Osteocyte (in vitro differentiated cells): ENCODE results near the gene HOXA13. TPM values are rescaled to one million over a fixed set of nuclear protein-coding genes. Genes with fewer than 3 reads are reported as not detected.
A peak's percentile ranks its signal among the peaks of the same experiment; 100 is the strongest.

ENCODE experiments used
- DNase-seq: peaks from one replicate; pipeline ENCODE4 v3.0.0; 2021; ENCODE audit warnings: mixed read lengths; ENCODE audit not compliant: unreplicated experiment; ENCODE audit errors: extremely low spot score
- H3K27ac Mint-ChIP-seq: one replicate; pipeline ENCODE4 v1.8.0; 2021; ENCODE audit warnings: mild to moderate bottlenecking, mixed read lengths; ENCODE audit not compliant: unreplicated experiment
- H3K27me3 Mint-ChIP-seq: one replicate; pipeline ENCODE4 v1.8.0; 2021; ENCODE audit warnings: mixed read lengths; ENCODE audit not compliant: unreplicated experiment
- H3K36me3 Mint-ChIP-seq: one replicate; pipeline ENCODE4 v1.8.0; 2021; ENCODE audit warnings: mixed read lengths; ENCODE audit not compliant: unreplicated experiment
- H3K4me1 Mint-ChIP-seq: one replicate; pipeline ENCODE4 v1.8.0; 2021; ENCODE audit warnings: mixed read lengths; ENCODE audit not compliant: unreplicated experiment
- H3K4me3 Mint-ChIP-seq: one replicate; pipeline ENCODE4 v1.8.0; 2021; ENCODE audit warnings: mild to moderate bottlenecking, moderate library complexity, mixed read lengths; ENCODE audit not compliant: unreplicated experiment
- H3K9me3 Mint-ChIP-seq: one replicate; pipeline ENCODE4 v1.8.0; 2021; ENCODE audit warnings: mixed read lengths; ENCODE audit not compliant: unreplicated experiment
- total RNA-seq: library from RNA; stranded (reverse); gene quantifications from 2 replicates; pipeline ENCODE4 v1.2.1, GENCODE V29; 2021
- TF ChIP-seq, protein P1 (sequence below): fragments of 200-600 bp; sonication (generic); IDR thresholded peaks from 2 replicates; pipeline ENCODE4 v1.5.0; 2021; ENCODE audit warnings: antibody characterized with exemption, mild to moderate bottlenecking, moderate library complexity

The HOXA13 gene
- total RNA-seq, 1 donor from 2014 or later, result not detected

GRCh38 chr7:27202018-27202861 lies 2.3 kb upstream of the HOXA13 start:
- Mint-ChIP-seq H3K36me3 (peaks cover 10% of the 10 kb centered on the region), H3K27me3 (peaks cover 90% of the 10 kb centered on the region), H3K4me3 (no peak overlapping the region), H3K4me1 (peaks cover 46% of the 10 kb centered on the region), H3K9me3 (no peaks in the 10 kb centered on the region), H3K27ac (no peak overlapping the region)
- TF ChIP-seq, protein P1, sequence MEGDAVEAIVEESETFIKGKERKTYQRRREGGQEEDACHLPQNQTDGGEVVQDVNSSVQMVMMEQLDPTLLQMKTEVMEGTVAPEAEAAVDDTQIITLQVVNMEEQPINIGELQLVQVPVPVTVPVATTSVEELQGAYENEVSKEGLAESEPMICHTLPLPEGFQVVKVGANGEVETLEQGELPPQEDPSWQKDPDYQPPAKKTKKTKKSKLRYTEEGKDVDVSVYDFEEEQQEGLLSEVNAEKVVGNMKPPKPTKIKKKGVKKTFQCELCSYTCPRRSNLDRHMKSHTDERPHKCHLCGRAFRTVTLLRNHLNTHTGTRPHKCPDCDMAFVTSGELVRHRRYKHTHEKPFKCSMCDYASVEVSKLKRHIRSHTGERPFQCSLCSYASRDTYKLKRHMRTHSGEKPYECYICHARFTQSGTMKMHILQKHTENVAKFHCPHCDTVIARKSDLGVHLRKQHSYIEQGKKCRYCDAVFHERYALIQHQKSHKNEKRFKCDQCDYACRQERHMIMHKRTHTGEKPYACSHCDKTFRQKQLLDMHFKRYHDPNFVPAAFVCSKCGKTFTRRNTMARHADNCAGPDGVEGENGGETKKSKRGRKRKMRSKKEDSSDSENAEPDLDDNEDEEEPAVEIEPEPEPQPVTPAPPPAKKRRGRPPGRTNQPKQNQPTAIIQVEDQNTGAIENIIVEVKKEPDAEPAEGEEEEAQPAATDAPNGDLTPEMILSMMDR, result no peak
- DNase-seq, result no peak

GRCh38 chr7:27201580-27202017 lies 1.7 kb upstream of the HOXA13 start:
- H3K4me1 Mint-ChIP-seq, result peaks cover 46% of the 10 kb centered on the region
- H3K9me3 Mint-ChIP-seq, result no peaks in the 10 kb centered on the region
- TF ChIP-seq, protein P1, result no peak
- DNase-seq, result no peak
- peaks cover 10% of the 10 kb centered on the region for H3K36me3 Mint-ChIP-seq
- peaks cover 90% of the 10 kb centered on the region for H3K27me3 Mint-ChIP-seq
- H3K27ac Mint-ChIP-seq, result no peak overlapping the region
- no peak overlapping the region for H3K4me3 Mint-ChIP-seq

DNA sequence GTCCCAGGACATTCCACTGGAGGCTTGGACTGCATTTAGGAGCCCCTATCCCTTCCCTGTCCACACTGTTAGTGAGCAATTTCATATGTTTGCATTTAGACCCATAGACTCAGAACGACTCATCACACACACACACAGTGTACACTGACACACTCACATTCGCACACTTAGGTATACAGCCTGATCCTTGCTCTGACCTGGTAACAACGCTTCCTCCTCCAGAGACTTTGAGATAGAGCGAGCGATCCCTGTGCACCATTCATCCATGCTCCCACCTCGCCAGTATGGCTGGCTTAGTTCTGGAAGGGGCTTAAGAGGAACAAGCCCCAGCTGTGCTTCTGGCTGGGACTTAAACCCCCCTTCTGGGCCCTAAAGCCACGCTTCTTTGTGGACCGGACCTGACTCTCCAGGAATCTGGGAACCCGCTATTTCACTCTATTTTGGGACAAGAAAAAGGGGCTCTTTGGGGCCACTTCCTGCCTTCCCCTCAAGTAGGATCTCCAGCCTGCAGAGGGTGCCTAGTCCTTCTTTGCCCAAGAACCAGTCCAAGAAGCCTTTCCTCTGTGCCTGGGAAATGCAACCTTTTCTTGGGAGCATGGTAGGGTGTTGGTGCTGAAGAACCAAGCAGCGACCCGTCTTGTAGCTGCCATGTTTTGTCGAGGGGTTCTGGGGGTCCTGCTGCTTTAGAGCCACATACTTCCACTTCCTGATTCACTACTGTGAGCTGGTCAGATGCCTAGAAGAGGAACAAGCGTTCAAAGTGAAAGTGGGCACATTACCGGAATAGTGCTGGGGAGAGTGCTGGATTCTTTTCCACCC lies 1.1 kb upstream of the HOXA13 start:
- Mint-ChIP-seq H3K4me1 (peaks cover 45% of the 10 kb centered on the region), H3K27me3 (peaks cover 88% of the 10 kb centered on the region), H3K36me3 (peaks cover 6% of the 10 kb centered on the region), H3K27ac (no peak overlapping the region), H3K4me3 (peak overlapping the region; percentile 71), H3K9me3 (no peaks in the 10 kb centered on the region)
- DNase-seq, result no peak
- TF ChIP-seq, protein P1, result no peak

DNA sequence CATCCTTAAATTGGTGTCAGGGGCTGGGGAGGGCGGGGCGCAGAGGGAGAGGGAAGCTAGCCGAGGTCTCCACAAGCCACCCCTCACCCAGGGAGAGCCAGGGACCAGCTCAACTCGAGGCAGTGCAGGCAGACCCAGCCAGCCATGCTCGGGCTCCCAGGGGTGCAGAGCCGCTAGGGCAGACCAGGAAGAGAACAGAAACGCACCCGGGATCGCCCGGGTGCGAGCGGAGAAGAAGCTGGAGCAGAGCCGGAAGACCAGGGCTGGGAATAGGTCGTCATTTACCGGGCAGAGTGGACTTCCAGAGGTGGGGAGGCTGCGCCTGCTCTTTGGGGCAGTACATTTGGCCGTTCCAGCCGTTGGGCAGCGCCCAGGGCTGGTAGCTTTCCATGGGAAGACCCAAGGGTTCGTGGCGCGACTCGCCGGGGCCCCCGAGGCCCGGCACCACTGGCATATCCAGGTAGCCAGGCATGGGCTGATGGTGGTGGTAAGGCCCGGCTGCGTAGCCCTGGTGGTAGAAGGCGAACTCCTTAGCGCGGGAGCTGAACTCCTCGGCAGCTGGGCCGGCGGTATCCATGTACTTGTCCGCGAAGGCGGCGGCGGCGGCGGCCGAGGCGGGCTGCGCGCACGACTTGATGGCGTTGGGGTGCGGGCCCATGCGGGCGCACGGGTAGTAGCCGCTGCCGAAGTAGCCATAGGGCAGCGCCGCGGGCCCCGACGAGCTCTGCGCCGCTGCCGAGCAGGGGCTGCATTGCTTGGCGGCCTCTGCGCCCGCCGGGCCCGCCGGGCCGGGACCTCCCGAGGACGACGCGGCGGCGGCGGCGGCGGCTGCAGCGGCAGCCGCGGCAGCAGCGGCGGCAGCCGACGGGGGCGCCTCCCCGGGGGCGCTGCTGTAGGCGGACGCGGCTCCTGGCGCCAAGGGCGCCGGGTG lies 755 bp downstream of the HOXA13 start:
- no peaks in the 10 kb centered on the region for H3K9me3 Mint-ChIP-seq
- H3K27me3 Mint-ChIP-seq, result peaks cover 86% of the 10 kb centered on the region
- peak; percentile 84 for DNase-seq
- H3K4me3 Mint-ChIP-seq, result peak overlapping the region; percentile 62
- peaks cover 4% of the 10 kb centered on the region for H3K36me3 Mint-ChIP-seq
- H3K27ac Mint-ChIP-seq, result no peak overlapping the region
- TF ChIP-seq, protein P1, result no peak
- peaks cover 30% of the 10 kb centered on the region for H3K4me1 Mint-ChIP-seq
